Stomach (tissue), 9 donors: ENCODE results near the gene STAT5B. TPM values are rescaled to one million over a fixed set of nuclear protein-coding genes. Genes with fewer than 3 reads are reported as not detected.
A peak's percentile ranks its signal among the peaks of the same experiment; 100 is the strongest.
"Not testable (repeated sequence)": the region's sequence is repeated elsewhere in the genome, so short reads cannot be mapped to it uniquely, and the experiment has no call there.

ENCODE experiments used
- DNase-seq, 2 donors: peaks; one replicate each; pipeline versions ENCODE4 v3.0.0 to v3.0.0-alpha.2; 2013 to 2019
- H3K27ac ChIP-seq, 5 donors: fragments of 200-600 bp in 4 of 5; sonication (generic) in 4 of 5; one replicate each; pipeline ENCODE4 v1.5.1; 2013 to 2019; ENCODE audit warnings: mild to moderate bottlenecking in 1 of 5, moderate library complexity in 1 of 5
- H3K27me3 ChIP-seq, 3 donors: fragments of 200-600 bp; sonication (generic); one replicate each; pipeline ENCODE4 v1.5.1; 2017 to 2019; ENCODE audit warnings: mixed run types in 1 of 3
- H3K36me3 ChIP-seq, 4 donors: fragments of 200-600 bp; sonication (generic); 1 replicate in 3 of 4; 2 replicates in 1 of 4; pipeline ENCODE4 v1.5.1; 2016 to 2019
- H3K4me1 ChIP-seq, 4 donors: fragments of 200-600 bp; sonication (generic); one replicate each; pipeline ENCODE4 v1.5.1; 2016 to 2019
- H3K4me3 ChIP-seq, 4 donors: fragments of 200-600 bp; sonication (generic) in 3 of 4; one replicate each; pipeline ENCODE4 v1.5.1; 2016 to 2019; ENCODE audit warnings: mild to moderate bottlenecking in 1 of 4
- H3K9me3 ChIP-seq, 4 donors: fragments of 200-600 bp; sonication (generic); one replicate each; pipeline ENCODE4 v1.5.1; 2016 to 2019
- CTCF ChIP-seq, 7 experiments: fragments of 450-650 bp in 4 of 7; fragments of 200-600 bp in 3 of 7; sonication (generic) in 3 of 7; IDR thresholded peaks; one replicate each; pipeline ENCODE4 v1.5.1; 2016 to 2019; ENCODE audit warnings: antibody characterized with exemption in 7 of 7, control low read depth in 2 of 7, mild to moderate bottlenecking in 1 of 7
- EP300 ChIP-seq: sonication (generic); formaldehyde crosslinking; IDR thresholded peaks from one replicate; pipeline ENCODE4 v1.6.1; 2017; ENCODE audit warnings: antibody characterized with exemption
- POLR2A ChIP-seq, 4 donors: fragments of 450-650 bp; IDR thresholded peaks; one replicate each; pipeline ENCODE4 v1.6.1; 2016; ENCODE audit warnings: antibody characterized with exemption in 4 of 4, control low read depth in 2 of 4, mild to moderate bottlenecking in 1 of 4, moderate library complexity in 1 of 4
- POLR2AphosphoS5 ChIP-seq, 3 donors: sonication (generic); formaldehyde crosslinking; IDR thresholded peaks; one replicate each; pipeline ENCODE4 v1.6.1; 2016; ENCODE audit warnings: antibody characterized with exemption in 3 of 3
- WGBS, 5 donors: extraction: QIAGEN DNeasy Blood & Tissue Kit in 3 of 5; methylation state at CpG; one replicate each; pipeline versions ENCODE4 v1.1.5 to v1.1.7; 2013 to 2018; 5-methylcytosine and 5-hydroxymethylcytosine counted together
- intact Hi-C: fragments of 100-400 bp; cut with DNase I; formaldehyde crosslinking; loops from one replicate; pipeline ENCODE4 v1.15.1; 2023; ENCODE audit warnings: low total_unique reads
- polyA plus RNA-seq, 3 donors: library from polyadenylated mRNA; stranded (reverse); fragments of 200-250 nt; gene quantifications; one replicate each; pipeline ENCODE4 v1.2.3, GENCODE V29; 2013
- total RNA-seq, 5 donors: library from RNA; depleted of rRNA; stranded (reverse); fragments of >200 nt; gene quantifications; one replicate each; pipeline versions ENCODE4 v1.1.0 to v1.2.3, GENCODE V29; 2014 to 2016
- donor health status: healthy with polysubstance abuse.
- donor health status: Bipolar disorder and iron deficiency.
- donor health status: healthy.

Gene STAT5B
- total and polyA plus RNA-seq, 8 donors, result 18.9 to 86.2 (median 52.4) TPM

GRCh38 chr17:42214156-42214555 lies 62.0 kb downstream of the STAT5B start:
- 66 to 85% (median 76%) methylated on average over 2 of the region's 2 CpGs for WGBS, 5 donors
- Histone ChIP-seq H3K27me3 (no peaks in the 10 kb centered on the region), H3K9me3 (no peaks in the 10 kb centered on the region), H3K27ac (no peak overlapping the region), H3K4me3 (no peak overlapping the region), H3K4me1 (peaks cover 0 to 7% (median 0%) of the 10 kb centered on the region in 4 donors), H3K36me3 (peaks cover 62 to 99% (median 98%) of the 10 kb centered on the region in 4 donors)
- intact Hi-C loops, result no loop called here
- no peak for DNase-seq
- no peak for TF ChIP-seq CTCF (IDR thresholded peaks at IDR 0.05)
- no peak for TF ChIP-seq POLR2AphosphoS5 (IDR thresholded peaks at IDR 0.05)
- no peak for TF ChIP-seq EP300
- no peak for TF ChIP-seq POLR2A (IDR thresholded peaks at IDR 0.05)

GRCh38 chr17:42212382-42212781 lies 63.8 kb downstream of the STAT5B start:
- peak overlapping the region in 4 of 5 donors; percentile 17 to 50 (median 36) for H3K27ac ChIP-seq
- TF ChIP-seq POLR2AphosphoS5 (IDR thresholded peaks at IDR 0.05) (peak in 1 of 3 donors; percentile 12), CTCF (IDR thresholded peaks at IDR 0.05) (no peak)

GRCh38 chr17:42211921-42212341 lies 64.3 kb downstream of the STAT5B start:
- H3K27me3 ChIP-seq, H3K4me3 ChIP-seq, intact Hi-C loops, H3K9me3 ChIP-seq, H3K4me1 ChIP-seq: not testable (repeated sequence)
- Histone ChIP-seq H3K27ac (peak overlapping the region in 4 of 5 donors; percentile 17 to 50 (median 43)), H3K36me3 (peaks cover 52 to 99% (median 98%) of the 10 kb centered on the region in 4 donors)
- DNase-seq, result peak in 1 of 2 donors; percentile 34
- 65 to 84% (median 72%) methylated on average over 6 to 9 of the region's 9 CpGs for WGBS, 5 donors

More at GRCh38 chr17:42212382-42212781, 63.8 kb downstream of the STAT5B start:
- WGBS, 5 donors, result 61 to 80% (median 78%) methylated on average over 7 of the region's 7 CpGs
- peaks cover 52 to 99% (median 98%) of the 10 kb centered on the region in 4 donors for H3K36me3 ChIP-seq
- DNase-seq, result no peak
- H3K27me3 ChIP-seq, result no peaks in the 10 kb centered on the region
- intact Hi-C loops, result no loop called here
- H3K4me1 ChIP-seq, result peaks cover 0 to 7% (median 0%) of the 10 kb centered on the region in 4 donors
- no peaks in the 10 kb centered on the region for H3K9me3 ChIP-seq
- no peak overlapping the region for H3K4me3 ChIP-seq

- H3K4me3 ChIP-seq, result no peak overlapping the region
- H3K9me3 ChIP-seq, result no peaks in the 10 kb centered on the region
- peaks cover 46 to 99% (median 98%) of the 10 kb centered on the region in 4 donors for H3K36me3 ChIP-seq
- H3K27me3 ChIP-seq, result no peaks in the 10 kb centered on the region
- no peak overlapping the region for H3K27ac ChIP-seq
- intact Hi-C loops, result no loop called here
- DNase-seq, result no peak
- TF ChIP-seq CTCF (IDR thresholded peaks at IDR 0.05) (no peak), POLR2AphosphoS5 (IDR thresholded peaks at IDR 0.05) (no peak), EP300 (no peak)
- H3K4me1 ChIP-seq, result peaks cover 0 to 7% (median 0%) of the 10 kb centered on the region in 4 donors
- 85 to 96% (median 91%) methylated on average over 6 of the region's 6 CpGs for WGBS, 5 donors
Observed at GRCh38 chr17:42210046-42210445, 66.1 kb downstream of the STAT5B start.

GRCh38 chr17:42206153-42206612 lies 70.0 kb downstream of the STAT5B start:
- H3K4me1 ChIP-seq, result peaks cover 0 to 11% (median 5%) of the 10 kb centered on the region in 4 donors
- peaks cover 46 to 100% (median 100%) of the 10 kb centered on the region in 4 donors for H3K36me3 ChIP-seq
- H3K27ac ChIP-seq, H3K9me3 ChIP-seq, H3K27me3 ChIP-seq, H3K4me3 ChIP-seq, intact Hi-C loops, DNase-seq: not testable (repeated sequence)
- 83 to 86% (median 84%) methylated on average over 8 of the region's 8 CpGs for WGBS, 5 donors
